GM08714 (cell line): ENCODE data around the gene APOH.
"Not testable (repeated sequence)": the region's sequence is repeated elsewhere in the genome, so short reads cannot be mapped to it uniquely, and the experiment has no call there.

Source experiments
- H3K4me3 ChIP-seq: fragments of 200-500 bp; sonication (Bioruptor generic); 2 replicates; pipeline ENCODE4 v1.5.1; 2014; ENCODE audit warnings: mild to moderate bottlenecking, low read length, inconsistent platforms
- ZNF274 ChIP-seq: IDR thresholded peaks from 2 replicates; pipeline ENCODE4 v1.6.1; 2012; ENCODE audit warnings: mild to moderate bottlenecking, low read depth, low read length

The APOH gene, protein sequence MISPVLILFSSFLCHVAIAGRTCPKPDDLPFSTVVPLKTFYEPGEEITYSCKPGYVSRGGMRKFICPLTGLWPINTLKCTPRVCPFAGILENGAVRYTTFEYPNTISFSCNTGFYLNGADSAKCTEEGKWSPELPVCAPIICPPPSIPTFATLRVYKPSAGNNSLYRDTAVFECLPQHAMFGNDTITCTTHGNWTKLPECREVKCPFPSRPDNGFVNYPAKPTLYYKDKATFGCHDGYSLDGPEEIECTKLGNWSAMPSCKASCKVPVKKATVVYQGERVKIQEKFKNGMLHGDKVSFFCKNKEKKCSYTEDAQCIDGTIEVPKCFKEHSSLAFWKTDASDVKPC

DNA sequence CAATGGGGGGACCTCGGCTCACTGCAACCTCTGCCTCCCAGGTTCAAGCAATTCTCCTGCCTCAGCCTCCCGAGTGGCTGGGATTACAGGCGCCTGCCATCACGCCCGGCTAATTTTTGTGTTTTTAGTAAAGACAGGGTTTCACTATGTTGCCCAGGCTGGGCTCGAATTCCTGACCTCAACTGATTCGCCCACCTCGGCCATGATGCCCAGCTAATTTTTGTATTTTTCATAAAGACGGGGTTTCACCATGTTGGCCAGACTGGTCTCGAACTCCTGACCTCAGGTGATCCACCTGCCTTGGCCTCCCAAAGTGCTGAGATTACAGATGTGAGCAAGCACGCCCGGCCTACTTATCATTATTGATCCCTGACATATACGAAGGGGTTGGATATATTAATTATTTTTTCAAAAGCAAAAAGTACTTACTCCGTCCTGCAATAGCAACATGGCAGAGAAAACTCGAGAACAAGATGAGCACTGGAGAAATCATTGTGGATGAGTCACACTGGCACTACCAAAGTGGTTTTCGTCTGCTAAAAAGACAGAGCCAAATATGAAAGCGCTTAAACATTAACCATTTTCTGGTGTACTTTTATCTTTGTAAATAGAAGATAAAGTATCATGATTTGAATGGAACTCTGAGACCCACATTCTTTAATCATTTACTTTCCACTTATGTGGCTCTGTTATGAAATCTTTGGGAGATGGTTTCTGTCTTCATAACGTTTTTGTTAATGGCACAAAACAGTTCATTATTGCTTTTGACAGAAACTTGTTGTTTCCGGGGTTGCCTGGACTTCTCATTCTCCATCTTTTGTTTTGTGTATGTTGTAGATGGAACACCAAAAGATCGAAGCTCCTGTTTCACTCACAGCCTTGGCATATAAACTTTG lies at the start of gene APOH:
Gene APOH (minus strand): TSS at position 529 of the 896 bp plus-strand sequence. CDS start 36 bp downstream, at position 493.
- no peak for TF ChIP-seq ZNF274

DNA sequence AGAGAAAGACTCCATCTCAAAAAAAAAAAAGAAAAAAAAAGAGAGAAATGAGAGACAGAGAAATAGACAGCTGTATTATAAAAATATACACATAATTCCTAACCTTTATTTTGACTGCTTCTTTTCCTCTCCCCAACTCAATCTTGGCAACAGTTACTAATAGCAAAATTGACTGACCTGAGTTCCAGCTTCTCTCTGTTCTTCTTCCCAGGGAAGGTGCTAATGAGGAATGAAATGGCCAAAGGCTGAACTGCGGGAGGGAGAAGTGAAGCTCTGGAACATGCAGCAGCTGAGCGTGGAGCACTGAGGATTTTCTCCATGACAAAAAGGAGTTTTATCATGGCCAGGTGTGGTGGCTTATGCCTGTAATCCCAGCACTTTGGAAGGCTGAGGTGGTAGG lies 48.0 kb upstream of the APOH start:
- no peak for TF ChIP-seq ZNF274

More for the DNA sequence above, at the start of gene APOH:
- no peak within 1 kb of the TSS for H3K4me3 ChIP-seq

DNA sequence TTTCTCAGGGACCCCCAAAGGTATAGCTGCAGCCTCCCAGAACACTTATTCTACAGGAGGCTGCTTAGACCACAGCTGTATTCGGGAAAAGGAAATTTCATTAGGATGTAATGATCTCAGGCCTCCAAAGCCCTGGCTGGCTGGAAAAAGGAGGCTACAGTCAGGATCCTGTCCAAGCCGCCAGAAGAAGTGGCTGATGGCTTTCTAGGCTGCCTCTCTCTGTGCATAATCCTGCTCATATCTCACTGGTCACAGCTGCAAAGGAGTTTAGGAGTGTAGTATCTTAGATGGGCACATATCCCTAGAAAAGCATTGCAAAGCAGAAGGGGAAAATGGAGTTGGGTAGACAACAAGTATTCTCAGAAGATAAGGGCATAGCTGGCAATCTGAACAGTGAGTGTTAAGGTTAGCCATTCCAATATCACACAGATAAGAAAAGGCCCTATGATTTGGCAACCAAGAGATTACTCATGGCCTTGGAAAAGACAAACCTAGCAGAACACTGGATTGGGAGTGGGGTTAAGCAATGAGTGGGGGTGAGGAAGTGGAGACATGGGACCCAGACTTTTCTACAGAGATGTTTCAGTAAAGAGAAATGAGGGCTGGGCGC lies 47.2 kb upstream of the APOH start:
- no peak for TF ChIP-seq ZNF274
- H3K4me3 ChIP-seq, result no peak overlapping the region

More for the DNA sequence above, 48.0 kb upstream of the APOH start:
- H3K4me3 ChIP-seq, result no peak overlapping the region

DNA sequence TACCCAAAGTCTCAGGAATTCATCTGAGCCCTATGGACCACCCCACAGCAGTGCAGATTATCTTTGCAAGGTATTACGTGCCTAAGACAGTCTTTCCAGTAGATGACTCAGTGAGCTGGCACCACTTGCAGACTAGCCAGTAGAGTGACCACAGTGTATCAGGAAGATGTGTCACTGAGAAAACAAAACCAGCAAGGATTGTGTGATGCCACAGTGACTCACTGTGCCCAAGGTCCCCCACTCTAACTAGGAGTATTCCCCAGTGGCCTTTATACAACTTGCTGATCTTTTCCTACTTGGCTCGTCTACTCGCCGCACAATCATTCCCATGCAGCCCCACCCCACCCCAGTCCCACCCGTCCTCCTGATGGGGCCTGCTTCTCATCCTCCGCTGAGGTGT lies 46.4 kb upstream of the APOH start:
- TF ChIP-seq ZNF274, result no peak
- H3K4me3 ChIP-seq, result no peak overlapping the region

DNA sequence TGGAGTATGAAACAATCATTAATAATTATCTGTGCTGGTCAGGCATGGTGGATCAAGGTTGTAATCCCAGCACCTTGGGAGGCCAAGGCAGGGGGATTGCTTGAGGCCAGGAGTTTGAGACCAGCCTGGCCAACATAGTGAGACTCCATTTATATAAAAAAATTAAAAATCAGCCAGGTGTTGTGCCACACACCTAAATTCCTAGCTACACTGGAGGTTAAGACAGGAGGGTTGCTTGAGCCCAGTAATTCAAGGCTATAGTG lies 44.3 kb upstream of the APOH start:
- H3K4me3 ChIP-seq, result no peak overlapping the region
- TF ChIP-seq ZNF274, result no peak

DNA sequence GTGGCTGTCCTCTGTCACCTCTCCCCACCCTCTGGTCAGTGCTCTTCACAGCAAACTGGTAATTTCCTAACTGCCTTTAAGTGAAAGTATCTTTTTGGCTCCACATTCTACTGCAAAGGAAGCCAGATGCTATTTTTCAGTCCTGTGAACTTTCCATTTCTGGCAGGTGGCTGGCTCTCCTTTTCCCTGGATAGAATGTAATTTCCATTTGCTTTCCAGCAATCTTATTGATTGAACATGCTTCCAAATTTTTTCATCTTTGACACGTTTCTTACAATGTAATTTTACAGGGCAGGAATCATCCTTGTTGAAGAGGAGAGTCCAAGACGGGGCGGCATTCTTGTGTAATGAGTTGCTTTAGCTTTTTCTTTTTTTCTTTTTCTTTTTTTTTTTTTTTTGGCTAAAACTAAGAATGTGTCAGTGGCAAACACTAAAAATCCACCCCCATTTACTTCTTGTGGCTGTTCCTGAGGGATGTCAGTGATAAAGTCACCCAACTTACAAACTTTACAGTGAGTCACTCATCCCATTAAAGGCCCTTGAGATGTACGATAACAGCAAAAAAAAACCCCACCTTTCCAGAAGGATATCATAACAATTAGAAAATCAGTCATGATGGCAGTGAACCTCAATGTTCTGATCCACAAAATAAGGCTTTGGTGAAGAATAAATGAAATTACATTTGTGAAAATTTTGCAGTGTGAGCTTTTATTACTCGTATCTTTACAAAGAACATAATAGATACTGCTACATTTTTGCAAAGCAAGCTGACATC lies 43.8 kb upstream of the APOH start:
- no peak overlapping the region for H3K4me3 ChIP-seq
- no peak for TF ChIP-seq ZNF274

DNA sequence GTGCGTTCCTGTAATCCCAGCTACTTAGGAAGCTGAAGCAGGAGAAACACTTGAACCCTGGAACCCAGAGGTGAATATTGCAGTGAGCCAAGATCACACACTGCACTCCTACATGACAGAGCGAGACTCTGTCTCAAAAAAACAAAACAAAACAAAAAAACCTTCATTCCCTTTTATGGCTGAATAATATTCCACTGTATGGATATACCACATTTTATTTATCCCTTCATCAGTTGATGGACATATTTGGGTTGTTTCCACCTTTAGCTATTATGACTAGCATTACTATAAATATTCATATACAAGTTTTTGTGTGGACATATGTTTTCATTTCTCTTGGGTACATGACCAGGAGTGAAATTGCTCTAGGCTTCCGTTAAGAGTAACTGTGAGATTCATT lies 42.3 kb upstream of the APOH start:
- no peak for TF ChIP-seq ZNF274
- no peak overlapping the region for H3K4me3 ChIP-seq

DNA sequence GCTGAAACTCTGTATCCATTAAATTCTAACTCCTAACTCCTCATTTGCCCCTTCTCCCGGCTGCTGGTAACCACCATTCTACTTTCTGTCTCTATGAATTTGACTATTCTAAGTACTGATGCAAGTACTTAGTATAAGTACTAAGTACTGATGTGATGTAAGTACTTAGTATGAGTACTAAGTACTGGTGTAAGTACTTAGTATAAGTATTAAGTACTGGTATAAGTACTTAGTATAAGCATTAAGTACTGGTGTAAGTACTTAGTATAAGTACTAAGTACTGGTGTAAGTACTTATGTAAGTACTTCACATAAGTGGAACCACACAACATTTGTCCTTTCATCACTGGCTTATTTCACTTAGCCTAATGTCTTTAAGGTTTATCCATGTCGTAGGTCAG lies 40.9 kb upstream of the APOH start:
- no peak for TF ChIP-seq ZNF274
- H3K4me3 ChIP-seq, result no peak overlapping the region

DNA sequence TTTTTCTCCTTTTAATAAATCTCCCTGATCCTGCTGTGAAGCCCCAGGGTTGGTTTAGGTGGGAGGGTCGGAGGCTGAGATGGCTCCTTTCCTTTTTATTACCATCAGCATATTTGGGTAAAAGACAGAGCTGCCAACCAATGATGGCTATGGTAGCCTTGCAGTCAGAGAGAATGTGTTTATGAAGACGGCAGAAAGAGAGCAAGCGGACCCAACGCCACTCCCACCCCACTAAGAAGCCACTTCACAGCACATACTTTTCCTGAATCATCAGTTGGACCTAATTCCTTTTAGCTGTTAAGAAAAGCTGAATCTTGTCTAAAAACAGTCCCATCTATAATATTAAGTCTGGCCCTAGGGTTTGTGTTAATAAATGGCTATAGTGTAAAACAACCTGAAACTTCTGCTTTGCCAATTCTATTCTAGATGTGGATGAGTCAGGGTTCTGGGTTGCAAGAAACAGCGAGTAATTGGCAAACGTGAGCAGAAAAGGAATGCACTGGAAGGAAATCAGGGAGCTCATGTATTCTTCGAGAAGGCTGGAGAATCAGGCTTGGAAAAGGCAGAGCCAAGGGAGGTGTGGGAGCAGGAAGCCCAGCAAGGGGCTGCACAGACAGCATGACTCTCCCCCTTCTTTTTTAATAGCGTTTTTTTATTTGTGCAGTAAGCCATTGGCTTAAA lies 39.2 kb upstream of the APOH start:
- H3K4me3 ChIP-seq, result no peak overlapping the region
- no peak for TF ChIP-seq ZNF274

DNA sequence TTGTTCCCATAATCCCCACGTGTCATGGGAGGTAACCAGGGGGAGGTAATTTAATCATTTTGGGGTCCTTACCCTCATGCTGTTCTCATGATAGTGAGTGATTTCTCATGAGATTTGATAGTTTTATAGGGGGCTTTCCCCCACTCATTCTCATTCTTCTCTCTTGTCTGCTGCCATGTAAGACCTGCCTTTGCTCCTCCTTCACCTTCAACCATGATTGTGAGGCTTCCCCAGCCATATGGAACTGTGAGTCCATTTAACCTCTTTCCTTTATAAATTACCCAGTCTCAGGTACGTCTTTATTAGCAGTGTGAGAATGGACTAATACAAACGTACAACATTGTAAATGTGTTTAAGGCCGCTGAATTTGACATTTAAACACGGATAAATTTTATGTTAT lies 35.5 kb upstream of the APOH start:
- no peak overlapping the region for H3K4me3 ChIP-seq
- TF ChIP-seq ZNF274, result no peak

DNA sequence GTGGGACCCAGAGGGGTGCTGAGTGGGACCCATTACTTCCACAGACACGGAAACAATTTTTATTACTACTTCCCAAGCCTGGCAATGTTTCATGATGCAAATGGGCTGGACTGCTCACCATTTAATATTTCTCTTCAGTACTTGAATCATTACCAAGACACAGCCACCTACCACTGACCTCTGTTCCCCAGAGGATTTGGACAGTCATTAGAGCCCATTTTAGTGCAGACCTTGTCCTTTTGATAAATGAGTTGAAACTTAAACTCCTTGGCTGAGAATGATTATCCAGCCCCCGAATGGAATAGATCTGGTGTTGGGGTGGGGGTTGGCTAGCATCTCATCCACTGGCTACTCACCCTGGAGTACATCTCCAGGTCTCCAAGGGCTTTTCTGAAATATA lies 33.6 kb upstream of the APOH start:
- H3K4me3 ChIP-seq, result no peak overlapping the region
- no peak for TF ChIP-seq ZNF274

DNA sequence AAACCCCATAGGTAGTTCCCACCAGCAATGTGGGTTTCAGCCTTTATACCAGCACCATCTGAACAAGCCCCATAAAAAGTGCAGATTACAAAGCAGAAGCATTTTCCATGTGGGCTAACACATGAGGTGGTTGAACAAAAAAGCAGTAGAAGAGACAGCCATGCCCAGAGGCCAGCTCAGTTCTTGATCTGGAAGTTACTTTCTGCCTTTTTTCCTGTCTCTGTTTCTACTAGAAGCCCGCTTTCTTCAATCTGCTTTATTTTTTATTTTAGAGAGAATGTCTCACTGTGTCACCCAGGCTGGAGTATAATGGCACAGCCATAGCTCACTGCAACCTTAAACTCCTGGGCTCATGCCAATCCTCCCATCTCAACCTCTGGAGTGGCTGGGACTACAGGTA lies 31.5 kb upstream of the APOH start:
- no peak overlapping the region for H3K4me3 ChIP-seq
- no peak for TF ChIP-seq ZNF274

DNA sequence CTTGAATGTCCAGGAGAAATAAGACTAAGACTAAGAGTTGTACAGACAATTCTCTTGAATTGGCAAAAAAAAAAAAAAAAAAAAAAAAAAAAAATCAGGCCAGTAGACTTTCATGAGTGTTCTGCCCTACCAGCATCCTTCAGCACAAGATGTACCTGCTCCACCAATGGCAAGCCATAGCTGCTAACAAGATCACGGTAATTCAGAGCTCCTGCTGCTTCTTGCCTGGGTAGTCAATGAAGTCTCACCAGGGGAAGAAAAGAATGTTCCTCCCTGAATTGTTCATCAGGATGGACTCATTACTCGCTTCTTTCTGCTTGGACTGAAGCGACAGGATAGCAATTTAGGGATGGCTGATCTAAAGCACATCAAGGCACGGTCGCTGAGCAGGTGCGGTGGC lies 31.1 kb upstream of the APOH start:
- H3K4me3 ChIP-seq, result no peak overlapping the region
- TF ChIP-seq ZNF274, result no peak

DNA sequence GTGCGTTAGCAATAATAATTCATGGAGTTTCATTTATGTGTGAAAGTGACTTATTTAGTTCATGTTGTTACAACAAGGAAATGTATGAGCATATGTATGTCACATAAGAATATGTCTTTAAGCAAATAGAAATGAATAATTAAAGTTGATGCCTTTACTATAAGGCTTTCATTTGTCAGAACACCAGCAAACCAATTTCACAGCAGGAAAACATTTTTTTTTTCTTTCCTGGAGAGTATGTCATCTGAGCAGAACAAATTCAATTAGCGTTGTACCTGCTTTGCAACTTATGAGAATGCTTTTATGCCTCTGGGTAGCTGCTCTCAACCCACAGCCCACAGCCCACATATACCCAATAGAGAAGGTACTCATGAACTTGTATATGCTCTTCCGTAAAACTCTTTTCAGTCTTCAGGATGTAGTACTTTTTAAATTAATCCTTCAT lies 26.3 kb upstream of the APOH start:
- TF ChIP-seq ZNF274, result no peak
- H3K4me3 ChIP-seq, result no peak overlapping the region

DNA sequence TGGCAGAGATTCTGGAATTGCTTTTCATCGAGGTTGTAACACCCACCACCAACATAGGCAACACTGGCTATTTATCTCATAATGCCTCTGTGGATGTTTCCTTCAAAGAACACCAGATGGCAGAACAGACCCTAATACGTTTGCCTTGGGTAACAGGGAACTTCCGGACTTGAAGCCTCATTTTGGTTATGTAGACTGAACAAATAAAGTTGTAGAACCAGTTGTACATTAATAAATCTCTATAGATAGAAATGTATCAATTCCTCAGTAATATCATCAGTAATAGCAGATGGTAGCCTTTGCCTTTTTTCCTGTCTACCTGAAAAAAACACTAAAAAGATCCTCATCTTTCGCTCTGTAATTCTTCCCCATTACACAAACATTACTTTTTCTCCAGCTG lies 25.9 kb upstream of the APOH start:
- no peak for TF ChIP-seq ZNF274
- H3K4me3 ChIP-seq, result no peak overlapping the region

DNA sequence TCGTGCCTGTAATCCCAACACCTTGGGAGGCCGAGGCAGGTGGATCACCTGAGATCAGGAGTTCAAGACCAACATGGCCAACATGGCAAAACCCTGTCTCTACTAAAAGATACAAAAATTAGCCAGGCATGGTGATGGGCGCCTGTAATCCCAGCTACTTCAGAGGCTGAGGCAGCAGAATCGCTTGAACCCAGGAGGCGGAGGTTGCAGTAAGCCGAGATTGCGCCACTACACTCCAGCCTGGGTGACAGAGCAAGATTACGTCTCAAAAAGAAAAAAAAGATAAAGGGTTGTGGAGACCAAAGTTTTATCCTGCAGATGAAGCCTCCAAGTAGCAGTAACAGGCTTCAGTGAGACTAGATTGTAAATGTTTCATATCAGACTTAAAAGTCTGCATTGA lies 24.2 kb upstream of the APOH start:
- H3K4me3 ChIP-seq, result not testable (repeated sequence)
